DMS79 (cell line): ENCODE results near the gene SLC20A1.
A peak's percentile ranks its signal among the peaks of the same experiment; 100 is the strongest.

Source experiments
- DNase-seq: peaks from one replicate; lab custom pipeline; 2025; lab: John Stamatoyannopoulos, UW

SLC20A1 gene

GRCh38 chr2:112625474-112626114 lies 20.1 kb upstream of the SLC20A1 start:
- DNase-seq, result no peak

GRCh38 chr2:112626604-112627059 lies 19.1 kb upstream of the SLC20A1 start:
- peak; percentile 46 for DNase-seq

GRCh38 chr2:112627060-112628040 lies 18.4 kb upstream of the SLC20A1 start:
- DNase-seq, result no peak

- DNase-seq, result no peak
Measured at GRCh38 chr2:112629224-112629623, 16.5 kb upstream of the SLC20A1 start.

GRCh38 chr2:112629823-112630222 lies 15.9 kb upstream of the SLC20A1 start:
- DNase-seq, result no peak

GRCh38 chr2:112630268-112630667 lies 15.5 kb upstream of the SLC20A1 start:
- no peak for DNase-seq

- no peak for DNase-seq
Measured at GRCh38 chr2:112633708-112634107, 12.0 kb upstream of the SLC20A1 start.

- DNase-seq, result no peak
Measured at GRCh38 chr2:112634153-112634873, 11.4 kb upstream of the SLC20A1 start.

- no peak for DNase-seq
Measured at GRCh38 chr2:112634874-112635157, 10.9 kb upstream of the SLC20A1 start.

GRCh38 chr2:112636605-112637288 lies 9.0 kb upstream of the SLC20A1 start:
- no peak for DNase-seq

- no peak for DNase-seq
Measured at GRCh38 chr2:112637289-112637660, 8.5 kb upstream of the SLC20A1 start.

GRCh38 chr2:112639936-112640335 lies 5.8 kb upstream of the SLC20A1 start:
- no peak for DNase-seq

GRCh38 chr2:112640467-112640799 lies 5.3 kb upstream of the SLC20A1 start:
- no peak for DNase-seq

- no peak for DNase-seq
Measured at GRCh38 chr2:112640800-112641675, 4.7 kb upstream of the SLC20A1 start.

GRCh38 chr2:112641701-112642100 lies 4.0 kb upstream of the SLC20A1 start:
- DNase-seq, result no peak

- no peak for DNase-seq
Measured at GRCh38 chr2:112642561-112642960, 3.2 kb upstream of the SLC20A1 start.

- DNase-seq, result no peak
Measured at GRCh38 chr2:112642966-112643365, 2.8 kb upstream of the SLC20A1 start.

GRCh38 chr2:112643488-112643887 lies 2.3 kb upstream of the SLC20A1 start:
- no peak for DNase-seq

GRCh38 chr2:112644155-112644932 lies 1.4 kb upstream of the SLC20A1 start:
- no peak for DNase-seq

GRCh38 chr2:112644933-112645309 lies 818 bp upstream of the SLC20A1 start:
- no peak for DNase-seq
